Osteocyte (in vitro differentiated cells): Measurements from ENCODE around the gene CTNNAL1. TPM values are rescaled to one million over a fixed set of nuclear protein-coding genes. Genes with fewer than 3 reads are reported as not detected.
A peak's percentile ranks its signal among the peaks of the same experiment; 100 is the strongest.

Source experiments
- DNase-seq: peaks from one replicate; pipeline ENCODE4 v3.0.0; 2021; ENCODE audit warnings: mixed read lengths; ENCODE audit not compliant: unreplicated experiment; ENCODE audit errors: extremely low spot score
- H3K27ac Mint-ChIP-seq: one replicate; pipeline ENCODE4 v1.8.0; 2021; ENCODE audit warnings: mild to moderate bottlenecking, mixed read lengths; ENCODE audit not compliant: unreplicated experiment
- H3K27me3 Mint-ChIP-seq: one replicate; pipeline ENCODE4 v1.8.0; 2021; ENCODE audit warnings: mixed read lengths; ENCODE audit not compliant: unreplicated experiment
- H3K36me3 Mint-ChIP-seq: one replicate; pipeline ENCODE4 v1.8.0; 2021; ENCODE audit warnings: mixed read lengths; ENCODE audit not compliant: unreplicated experiment
- H3K4me1 Mint-ChIP-seq: one replicate; pipeline ENCODE4 v1.8.0; 2021; ENCODE audit warnings: mixed read lengths; ENCODE audit not compliant: unreplicated experiment
- H3K4me3 Mint-ChIP-seq: one replicate; pipeline ENCODE4 v1.8.0; 2021; ENCODE audit warnings: mild to moderate bottlenecking, moderate library complexity, mixed read lengths; ENCODE audit not compliant: unreplicated experiment
- H3K9me3 Mint-ChIP-seq: one replicate; pipeline ENCODE4 v1.8.0; 2021; ENCODE audit warnings: mixed read lengths; ENCODE audit not compliant: unreplicated experiment
- total RNA-seq: library from RNA; stranded (reverse); gene quantifications from 2 replicates; pipeline ENCODE4 v1.2.1, GENCODE V29; 2021
- TF ChIP-seq, protein P1 (sequence below): fragments of 200-600 bp; sonication (generic); IDR thresholded peaks from 2 replicates; pipeline ENCODE4 v1.5.0; 2021; ENCODE audit warnings: antibody characterized with exemption, mild to moderate bottlenecking, moderate library complexity

The CTNNAL1 gene
- total RNA-seq, 1 donor from 2014 or later: 55.4 TPM

DNA sequence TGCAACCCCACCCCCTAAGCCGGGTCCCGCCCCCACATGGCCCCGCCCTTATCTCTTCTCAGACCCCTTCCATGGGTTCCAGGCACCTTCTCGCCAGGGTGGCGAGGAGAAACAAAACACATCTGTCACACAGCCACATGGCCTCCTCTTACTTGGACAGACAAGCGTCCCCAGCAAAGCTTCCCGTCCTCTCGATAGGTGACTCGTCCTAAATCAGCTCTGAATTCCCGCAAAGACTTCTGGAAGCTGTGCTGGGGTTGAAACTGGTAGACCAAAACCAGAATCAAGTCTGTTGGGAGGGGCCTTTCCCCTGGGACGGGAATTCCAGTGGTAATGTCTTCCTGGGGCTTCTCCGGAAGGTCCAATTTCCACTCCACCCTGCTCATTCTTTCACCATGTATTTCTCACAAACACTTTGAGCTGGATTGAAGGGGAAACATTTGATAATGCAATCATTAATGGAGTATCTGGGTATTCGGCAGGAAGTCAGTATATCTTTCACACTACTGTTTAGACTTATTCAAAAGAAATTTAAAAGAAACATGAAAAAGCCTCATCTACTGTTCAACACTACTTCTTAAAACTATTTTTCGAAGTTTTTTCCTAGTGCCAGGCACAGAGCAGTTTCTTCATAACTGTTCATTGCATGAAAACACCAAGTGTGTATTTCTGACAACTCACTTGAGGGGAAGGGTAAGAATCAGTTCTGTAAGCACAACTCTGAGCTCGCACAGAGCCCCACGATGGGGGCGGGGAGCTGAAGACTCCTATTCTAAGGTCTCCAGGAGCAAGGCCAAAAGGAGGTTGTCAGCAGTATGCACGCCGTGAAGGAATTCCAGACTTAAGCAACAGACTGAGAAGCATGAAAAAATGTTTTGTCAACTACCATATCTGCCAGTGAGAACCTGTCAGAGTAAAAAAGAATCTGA is 644 bp upstream of the CTNNAL1 start:
- H3K4me1 Mint-ChIP-seq: peaks cover 46% of the 10 kb centered on the region
- peak overlapping the region; percentile 99 for H3K27ac Mint-ChIP-seq
- TF ChIP-seq, protein P1, sequence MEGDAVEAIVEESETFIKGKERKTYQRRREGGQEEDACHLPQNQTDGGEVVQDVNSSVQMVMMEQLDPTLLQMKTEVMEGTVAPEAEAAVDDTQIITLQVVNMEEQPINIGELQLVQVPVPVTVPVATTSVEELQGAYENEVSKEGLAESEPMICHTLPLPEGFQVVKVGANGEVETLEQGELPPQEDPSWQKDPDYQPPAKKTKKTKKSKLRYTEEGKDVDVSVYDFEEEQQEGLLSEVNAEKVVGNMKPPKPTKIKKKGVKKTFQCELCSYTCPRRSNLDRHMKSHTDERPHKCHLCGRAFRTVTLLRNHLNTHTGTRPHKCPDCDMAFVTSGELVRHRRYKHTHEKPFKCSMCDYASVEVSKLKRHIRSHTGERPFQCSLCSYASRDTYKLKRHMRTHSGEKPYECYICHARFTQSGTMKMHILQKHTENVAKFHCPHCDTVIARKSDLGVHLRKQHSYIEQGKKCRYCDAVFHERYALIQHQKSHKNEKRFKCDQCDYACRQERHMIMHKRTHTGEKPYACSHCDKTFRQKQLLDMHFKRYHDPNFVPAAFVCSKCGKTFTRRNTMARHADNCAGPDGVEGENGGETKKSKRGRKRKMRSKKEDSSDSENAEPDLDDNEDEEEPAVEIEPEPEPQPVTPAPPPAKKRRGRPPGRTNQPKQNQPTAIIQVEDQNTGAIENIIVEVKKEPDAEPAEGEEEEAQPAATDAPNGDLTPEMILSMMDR: no peak
- no peak for DNase-seq
- peak overlapping the region; percentile 90 for H3K4me3 Mint-ChIP-seq
- H3K9me3 Mint-ChIP-seq: no peaks in the 10 kb centered on the region
- peaks cover 3% of the 10 kb centered on the region for H3K36me3 Mint-ChIP-seq
- H3K27me3 Mint-ChIP-seq: no peaks in the 10 kb centered on the region

DNA sequence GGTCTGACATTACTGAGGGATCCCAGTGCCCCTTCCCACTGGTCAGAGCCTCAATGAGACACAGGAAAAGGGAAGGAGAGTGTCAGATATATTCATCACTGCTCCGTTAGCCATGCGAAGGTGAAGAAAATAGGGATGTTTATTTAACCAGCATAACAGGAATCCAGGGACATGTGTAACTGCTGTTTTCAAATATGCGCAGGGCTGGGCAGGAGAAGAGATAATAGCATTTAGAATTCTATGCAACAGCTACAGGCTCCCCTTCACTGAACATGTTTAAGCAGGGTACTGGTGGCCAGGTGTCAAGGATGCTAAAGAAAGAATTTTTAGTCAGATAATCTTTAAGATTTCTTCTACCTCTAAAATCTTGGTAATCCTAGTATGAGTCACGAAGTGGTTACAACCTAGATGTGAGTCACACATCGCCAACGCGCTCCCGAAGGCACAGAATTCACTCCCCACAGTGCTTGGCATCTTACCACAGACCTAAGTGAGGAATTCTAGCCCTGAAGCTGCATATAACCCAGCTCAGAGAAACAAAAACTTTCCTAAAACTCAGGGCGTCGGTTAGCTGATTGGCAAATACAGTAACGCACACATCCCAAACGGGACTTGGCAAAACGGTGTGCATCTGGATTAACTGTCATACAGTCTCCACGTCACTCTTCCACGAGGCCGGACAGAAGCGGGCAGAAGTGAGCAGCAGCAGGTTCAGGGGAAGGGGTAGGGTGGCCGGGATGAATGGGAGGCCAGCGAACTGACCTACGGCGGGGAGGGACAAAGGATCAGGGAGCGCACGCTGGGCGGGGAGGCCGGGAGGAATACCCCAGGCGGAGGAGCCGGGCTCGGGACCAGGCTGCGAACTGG is 1.1 kb downstream of the CTNNAL1 start:
- Mint-ChIP-seq H3K4me1 (peaks cover 55% of the 10 kb centered on the region), H3K4me3 (peak overlapping the region; percentile 90), H3K9me3 (no peaks in the 10 kb centered on the region), H3K27ac (peak overlapping the region; percentile 97), H3K36me3 (peaks cover 3% of the 10 kb centered on the region), H3K27me3 (no peaks in the 10 kb centered on the region)
- DNase-seq: peak; percentile 88
- TF ChIP-seq, protein P1: no peak

DNA sequence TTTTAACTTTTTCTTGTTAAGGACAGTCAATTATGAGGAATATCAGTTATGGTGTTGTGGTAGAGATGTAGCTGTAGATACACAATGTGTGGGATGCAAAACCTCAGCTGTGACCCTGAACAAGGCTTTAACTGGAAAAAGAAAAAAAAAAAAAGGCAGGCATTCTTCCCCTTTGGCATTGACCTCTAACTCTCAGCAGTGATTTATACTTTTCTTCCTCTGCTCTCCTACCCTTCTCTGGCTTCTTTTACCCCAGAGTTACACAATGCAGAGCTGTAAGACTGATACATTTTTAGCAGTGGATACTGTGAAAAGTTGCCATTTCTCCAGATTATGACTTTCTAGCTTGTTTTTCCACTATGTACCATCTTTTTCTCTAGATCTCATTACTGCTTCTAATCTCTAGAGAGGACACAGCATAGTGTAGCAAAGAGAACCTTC is 2.0 kb downstream of the CTNNAL1 start:
- no peaks in the 10 kb centered on the region for H3K27me3 Mint-ChIP-seq
- TF ChIP-seq, protein P1: no peak
- no peaks in the 10 kb centered on the region for H3K9me3 Mint-ChIP-seq
- DNase-seq: no peak
- peak overlapping the region; percentile 97 for H3K27ac Mint-ChIP-seq
- H3K4me3 Mint-ChIP-seq: peak overlapping the region; percentile 90
- peaks cover 60% of the 10 kb centered on the region for H3K4me1 Mint-ChIP-seq
- H3K36me3 Mint-ChIP-seq: peaks cover 3% of the 10 kb centered on the region

DNA sequence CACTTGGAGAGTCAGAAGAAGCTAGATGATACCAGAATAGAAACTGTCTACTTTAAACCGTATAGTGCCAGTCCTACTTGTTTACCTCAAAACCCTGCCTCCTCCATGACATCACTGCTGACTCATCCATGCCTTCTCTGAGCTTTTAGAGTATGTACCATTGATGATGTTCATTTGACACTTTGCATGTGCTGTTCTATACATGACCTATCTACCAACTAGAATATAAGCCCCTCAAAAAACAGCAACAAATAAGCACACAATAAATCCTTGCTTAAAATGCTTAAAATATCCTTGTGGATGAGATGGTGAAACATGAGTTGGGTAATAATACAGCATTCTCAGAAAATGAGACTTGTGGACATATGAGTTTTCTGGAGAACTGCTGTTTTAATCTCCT is 2.6 kb downstream of the CTNNAL1 start:
- peaks cover 62% of the 10 kb centered on the region for H3K4me1 Mint-ChIP-seq
- peaks cover 3% of the 10 kb centered on the region for H3K36me3 Mint-ChIP-seq
- no peaks in the 10 kb centered on the region for H3K9me3 Mint-ChIP-seq
- H3K4me3 Mint-ChIP-seq: peak overlapping the region; percentile 90
- H3K27me3 Mint-ChIP-seq: no peaks in the 10 kb centered on the region
- H3K27ac Mint-ChIP-seq: peak overlapping the region; percentile 97
- no peak for DNase-seq
- TF ChIP-seq, protein P1: no peak
